Smooth muscle cell (in vitro differentiated cells): ENCODE measurements around the gene ZDHHC8. TPM values are rescaled to one million over a fixed set of nuclear protein-coding genes. Genes with fewer than 3 reads are reported as not detected.

Source experiments
- DNase-seq: peaks from one replicate; lab custom pipeline; 2025; ENCODE audit not compliant: unreplicated experiment; lab: John Stamatoyannopoulos, UW
- H2AFZ ChIP-seq: fragments of 200-600 bp; sonication (generic); 2 replicates; pipeline ENCODE4 v1.6.0; 2016; ENCODE audit warnings: antibody characterized with exemption, low read depth, mild to moderate bottlenecking
- H3F3A ChIP-seq: fragments of 200-600 bp; sonication (generic); 2 replicates; pipeline ENCODE4 v1.6.0; 2017; ENCODE audit warnings: antibody characterized with exemption, low read depth
- H3K27ac ChIP-seq: fragments of 200-600 bp; sonication (generic); 2 replicates; pipeline ENCODE4 v1.5.1; 2016; ENCODE audit warnings: low read depth, mild to moderate bottlenecking
- H3K27me3 ChIP-seq: fragments of 200-600 bp; sonication (generic); 2 replicates; pipeline ENCODE4 v1.6.1; 2016; ENCODE audit warnings: low read depth, mild to moderate bottlenecking
- H3K36me3 ChIP-seq: fragments of 200-600 bp; sonication (generic); 2 replicates; pipeline ENCODE4 v1.5.1; 2016; ENCODE audit warnings: low read depth
- H3K4me1 ChIP-seq: fragments of 200-600 bp; sonication (generic); 2 replicates; pipeline ENCODE4 v1.5.1; 2016; ENCODE audit warnings: low read depth
- H3K4me2 ChIP-seq: fragments of 200-600 bp; sonication (generic); 2 replicates; pipeline ENCODE4 v1.6.0; 2016; ENCODE audit warnings: mild to moderate bottlenecking
- H3K4me3 ChIP-seq: fragments of 200-600 bp; sonication (generic); 2 replicates; pipeline ENCODE4 v1.5.1; 2016; ENCODE audit warnings: mild to moderate bottlenecking
- H3K79me2 ChIP-seq: fragments of 200-600 bp; sonication (generic); 2 replicates; pipeline ENCODE4 v1.6.0; 2016; ENCODE audit warnings: low read depth, mild to moderate bottlenecking
- H3K9ac ChIP-seq: fragments of 200-600 bp; sonication (generic); 2 replicates; pipeline ENCODE4 v1.6.0; 2016; ENCODE audit warnings: low read depth
- H3K9me3 ChIP-seq: fragments of 200-600 bp; sonication (generic); replicated peaks from 2 replicates; pipeline ENCODE4 v1.5.1; 2016; ENCODE audit warnings: low read depth
- H4K20me1 ChIP-seq: fragments of 200-600 bp; sonication (generic); 2 replicates; pipeline ENCODE4 v1.6.0; 2016; ENCODE audit warnings: low read depth
- WGBS: methylation state at CpG from one replicate; pipeline ENCODE4 v1.1.7; 2016; ENCODE audit warnings: low lambda C conversion rate; 5-methylcytosine and 5-hydroxymethylcytosine counted together
- polyA plus RNA-seq: library from polyadenylated mRNA; unstranded; fragments of >200 nt; fragmentation: Nextera tagmentation; extraction: Ambion mirVana; gene quantifications from 2 replicates; pipeline ENCODE4 v1.2.1, GENCODE V29; 2016
- total RNA-seq: library from RNA; depleted of rRNA; stranded (reverse); fragments of >200 nt; gene quantifications from 2 replicates; pipeline ENCODE4 v1.2.3, GENCODE V29; 2014
- TF ChIP-seq, protein P1 (sequence below): fragments of 200-600 bp; sonication (generic); IDR thresholded peaks from 2 replicates; pipeline ENCODE4 v1.5.1; 2017; ENCODE audit warnings: borderline replicate concordance, mild to moderate bottlenecking, antibody characterized with exemption; ENCODE audit not compliant: insufficient read depth, poor library complexity, severe bottlenecking

ZDHHC8 gene
- total and polyA plus RNA-seq, 2 experiments from 2014 or later: 12.7 to 53.9 TPM

DNA sequence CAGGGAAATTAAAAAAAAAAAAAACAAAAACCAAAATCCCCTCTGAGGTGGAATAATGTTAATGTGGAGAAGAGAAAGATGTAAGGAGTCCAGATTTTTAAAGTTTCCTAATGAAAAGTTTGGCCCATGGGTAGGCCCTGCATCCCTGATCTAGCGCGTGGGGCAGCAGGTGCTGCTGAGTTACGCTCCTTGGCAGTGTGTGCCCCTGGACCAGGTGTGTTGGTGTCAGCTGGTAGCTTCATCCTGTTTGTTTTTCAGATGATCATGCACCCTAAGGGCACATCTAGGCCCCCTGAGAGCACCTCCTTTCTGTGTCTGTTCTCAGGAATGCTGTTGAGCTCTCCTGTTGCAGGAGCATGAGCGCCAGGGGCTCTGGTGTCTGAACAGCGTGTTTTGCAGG, 44.8 kb upstream of the ZDHHC8 start:
- Histone ChIP-seq H3K4me1 (peaks cover 14% of the 10 kb centered on the region), H3K36me3 (peaks cover 8% of the 10 kb centered on the region), H3K4me3 (no peak overlapping the region), H3F3A (no peaks in the 10 kb centered on the region), H3K4me2 (no peak overlapping the region), H3K79me2 (peaks cover 53% of the 10 kb centered on the region), H3K9ac (no peak overlapping the region), H3K9me3 (no peaks in the 10 kb centered on the region), H2AFZ (no peak overlapping the region), H4K20me1 (peaks cover 90% of the 10 kb centered on the region), H3K27me3 (no peaks in the 10 kb centered on the region), H3K27ac (no peak overlapping the region)
- TF ChIP-seq, protein P1, sequence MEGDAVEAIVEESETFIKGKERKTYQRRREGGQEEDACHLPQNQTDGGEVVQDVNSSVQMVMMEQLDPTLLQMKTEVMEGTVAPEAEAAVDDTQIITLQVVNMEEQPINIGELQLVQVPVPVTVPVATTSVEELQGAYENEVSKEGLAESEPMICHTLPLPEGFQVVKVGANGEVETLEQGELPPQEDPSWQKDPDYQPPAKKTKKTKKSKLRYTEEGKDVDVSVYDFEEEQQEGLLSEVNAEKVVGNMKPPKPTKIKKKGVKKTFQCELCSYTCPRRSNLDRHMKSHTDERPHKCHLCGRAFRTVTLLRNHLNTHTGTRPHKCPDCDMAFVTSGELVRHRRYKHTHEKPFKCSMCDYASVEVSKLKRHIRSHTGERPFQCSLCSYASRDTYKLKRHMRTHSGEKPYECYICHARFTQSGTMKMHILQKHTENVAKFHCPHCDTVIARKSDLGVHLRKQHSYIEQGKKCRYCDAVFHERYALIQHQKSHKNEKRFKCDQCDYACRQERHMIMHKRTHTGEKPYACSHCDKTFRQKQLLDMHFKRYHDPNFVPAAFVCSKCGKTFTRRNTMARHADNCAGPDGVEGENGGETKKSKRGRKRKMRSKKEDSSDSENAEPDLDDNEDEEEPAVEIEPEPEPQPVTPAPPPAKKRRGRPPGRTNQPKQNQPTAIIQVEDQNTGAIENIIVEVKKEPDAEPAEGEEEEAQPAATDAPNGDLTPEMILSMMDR: no peak
- WGBS: 98% methylated on average over 5 of the region's 5 CpGs
- DNase-seq: no peak

DNA sequence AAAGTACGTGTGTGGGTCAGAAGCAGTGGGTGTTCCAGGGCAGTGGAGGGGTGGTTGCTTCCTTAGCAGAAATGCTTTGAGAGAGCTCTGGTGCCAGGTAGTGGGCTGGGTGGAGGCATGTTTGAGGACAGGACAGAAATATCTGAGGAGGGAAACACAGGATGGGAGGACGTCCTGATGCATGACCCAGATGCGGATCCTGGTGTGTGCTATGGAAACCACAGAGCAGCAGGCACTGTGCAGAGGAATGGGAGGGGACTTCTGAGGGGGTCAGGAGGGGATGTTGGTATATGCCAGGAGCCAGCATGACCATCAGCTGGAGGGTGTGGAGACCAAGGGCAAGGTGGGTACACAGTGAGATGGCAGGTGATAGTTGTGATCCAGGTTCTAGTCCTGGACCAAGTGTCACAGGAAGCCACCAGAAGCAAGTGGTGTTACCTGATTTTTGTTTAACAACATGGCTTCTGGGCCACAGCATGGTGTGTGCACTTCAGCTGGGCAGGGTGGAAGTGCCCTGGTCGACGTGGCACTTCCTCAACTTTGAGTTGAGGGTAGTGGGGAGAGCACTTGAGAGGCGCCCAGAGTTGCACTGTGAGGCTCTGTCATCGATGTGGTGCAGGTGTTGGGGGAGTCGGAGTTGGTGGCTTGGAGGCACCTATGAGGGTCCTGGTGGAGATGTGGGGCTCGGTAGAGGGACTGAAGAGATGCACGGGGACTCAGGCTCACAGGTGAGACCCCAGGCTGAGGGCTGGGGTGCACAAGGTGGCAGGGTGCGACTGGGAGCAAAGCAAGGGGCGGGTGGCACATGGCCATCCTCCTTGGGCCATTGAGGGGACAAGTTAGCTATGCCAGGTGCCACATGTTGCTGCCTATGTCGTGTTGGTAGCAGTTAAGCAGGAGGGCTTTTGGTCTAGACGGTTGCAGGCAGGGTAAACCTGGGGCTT, 44.0 kb upstream of the ZDHHC8 start:
- H3K9ac ChIP-seq: no peak overlapping the region
- H3K4me2 ChIP-seq: no peak overlapping the region
- no peak overlapping the region for H3K27ac ChIP-seq
- H3K9me3 ChIP-seq: no peaks in the 10 kb centered on the region
- H3K79me2 ChIP-seq: peaks cover 45% of the 10 kb centered on the region
- TF ChIP-seq, protein P1: no peak
- DNase-seq: no peak
- H3K4me3 ChIP-seq: no peak overlapping the region
- no peaks in the 10 kb centered on the region for H3K27me3 ChIP-seq
- no peaks in the 10 kb centered on the region for H3F3A ChIP-seq
- H3K36me3 ChIP-seq: peaks cover 8% of the 10 kb centered on the region
- peaks cover 82% of the 10 kb centered on the region for H4K20me1 ChIP-seq
- no peak overlapping the region for H2AFZ ChIP-seq
- peaks cover 5% of the 10 kb centered on the region for H3K4me1 ChIP-seq
- WGBS: 97% methylated on average over 14 of the region's 14 CpGs

DNA sequence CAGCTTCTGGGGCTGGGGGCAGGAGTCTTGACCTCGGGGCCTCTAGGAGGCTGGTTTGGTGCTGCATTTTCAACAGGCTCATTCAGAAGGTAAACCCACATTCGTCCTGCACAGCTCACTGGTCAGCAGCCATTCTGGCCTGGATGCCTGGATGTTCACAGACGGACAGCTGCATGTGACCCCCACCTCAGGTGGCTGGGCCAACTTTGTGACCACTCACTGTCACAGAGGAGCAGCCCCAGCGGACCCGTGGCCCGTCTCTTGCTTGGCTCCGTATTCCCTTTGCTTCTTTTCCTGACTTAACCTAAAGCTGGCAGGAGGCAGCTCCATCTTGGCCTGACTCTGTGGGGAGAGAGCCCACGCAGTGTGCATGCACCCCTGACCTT, 43.3 kb upstream of the ZDHHC8 start:
- DNase-seq: no peak
- peaks cover 75% of the 10 kb centered on the region for H4K20me1 ChIP-seq
- no peaks in the 10 kb centered on the region for H3K27me3 ChIP-seq
- H3K27ac ChIP-seq: no peak overlapping the region
- no peaks in the 10 kb centered on the region for H3K9me3 ChIP-seq
- no peaks in the 10 kb centered on the region for H3F3A ChIP-seq
- peaks cover 8% of the 10 kb centered on the region for H3K36me3 ChIP-seq
- TF ChIP-seq, protein P1: no peak
- H3K4me1 ChIP-seq: no peaks in the 10 kb centered on the region
- no peak overlapping the region for H3K4me2 ChIP-seq
- H3K4me3 ChIP-seq: no peak overlapping the region
- no peak overlapping the region for H3K9ac ChIP-seq
- WGBS: 98% methylated on average over 8 of the region's 8 CpGs
- H3K79me2 ChIP-seq: peaks cover 38% of the 10 kb centered on the region
- H2AFZ ChIP-seq: no peak overlapping the region
